Activated T-helper 17 cell treated with anti-CD3 and anti-CD28 coated beads, Interleukin-2, amount 50 U/mL, for 72 hours (primary cell): ENCODE data around the gene CDH22. TPM values are rescaled to one million over a fixed set of nuclear protein-coding genes. Genes with fewer than 3 reads are reported as not detected.

Source experiments
- ATAC-seq: fragments of 150-1000 bp; cut with Tn5 transposase; replicated peaks from 2 replicates; pipeline ENCODE4 v1.10.0; 2021; ENCODE audit warnings: mild to moderate bottlenecking, moderate library complexity
- H3K27ac Mint-ChIP-seq: one replicate; pipeline ENCODE4 v1.8.0; 2022; ENCODE audit warnings: mixed read lengths
- H3K27me3 Mint-ChIP-seq: one replicate; pipeline ENCODE4 v1.8.0; 2022; ENCODE audit warnings: mixed read lengths
- H3K36me3 Mint-ChIP-seq: one replicate; pipeline ENCODE4 v1.8.0; 2022; ENCODE audit warnings: low read depth, mild to moderate bottlenecking, mixed read lengths
- H3K4me1 Mint-ChIP-seq: one replicate; pipeline ENCODE4 v1.8.0; 2022; ENCODE audit warnings: mixed read lengths
- H3K4me3 Mint-ChIP-seq: one replicate; pipeline ENCODE4 v1.8.0; 2022; ENCODE audit warnings: mild to moderate bottlenecking, mixed read lengths
- H3K9me3 Mint-ChIP-seq: one replicate; pipeline ENCODE4 v1.8.0; 2022; ENCODE audit warnings: mixed read lengths
- total RNA-seq, 2 donors: library from RNA; stranded (reverse); gene quantifications; one replicate each; pipeline ENCODE4 v1.2.3, GENCODE V29; 2022

The CDH22 gene
- total RNA-seq, 2 donors from 2014 or later = not detected

DNA sequence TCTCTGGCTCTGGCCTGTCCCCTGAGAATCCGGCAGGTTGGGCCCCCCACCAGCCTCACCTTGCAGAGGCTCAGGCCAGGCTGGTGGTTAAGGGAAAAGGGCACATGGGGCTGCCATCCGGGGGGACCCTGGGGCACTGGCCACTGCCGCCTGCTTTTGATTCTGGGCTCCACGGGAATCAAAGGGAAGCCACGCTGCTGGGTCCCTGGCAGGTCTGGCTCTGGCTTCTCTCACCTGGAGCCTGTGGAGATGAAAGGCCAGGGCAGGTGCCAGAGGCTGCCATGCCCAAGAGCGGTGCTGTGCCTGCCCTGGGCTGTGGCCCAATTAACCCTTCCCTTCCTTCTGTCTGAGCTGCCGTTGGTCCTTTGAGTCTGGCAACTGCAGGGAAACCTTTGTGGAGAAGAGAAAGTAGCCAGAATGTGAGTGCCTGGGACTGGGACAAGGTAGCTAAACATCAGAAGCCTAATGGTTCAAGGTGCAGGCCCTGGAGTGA lies 9.4 kb upstream of the CDH22 start:
- H3K4me1 Mint-ChIP-seq = no peaks in the 10 kb centered on the region
- H3K27ac Mint-ChIP-seq = no peak overlapping the region
- peaks cover 49% of the 10 kb centered on the region for H3K27me3 Mint-ChIP-seq
- ATAC-seq = no peak
- H3K9me3 Mint-ChIP-seq = no peaks in the 10 kb centered on the region
- no peaks in the 10 kb centered on the region for H3K36me3 Mint-ChIP-seq
- no peak overlapping the region for H3K4me3 Mint-ChIP-seq

DNA sequence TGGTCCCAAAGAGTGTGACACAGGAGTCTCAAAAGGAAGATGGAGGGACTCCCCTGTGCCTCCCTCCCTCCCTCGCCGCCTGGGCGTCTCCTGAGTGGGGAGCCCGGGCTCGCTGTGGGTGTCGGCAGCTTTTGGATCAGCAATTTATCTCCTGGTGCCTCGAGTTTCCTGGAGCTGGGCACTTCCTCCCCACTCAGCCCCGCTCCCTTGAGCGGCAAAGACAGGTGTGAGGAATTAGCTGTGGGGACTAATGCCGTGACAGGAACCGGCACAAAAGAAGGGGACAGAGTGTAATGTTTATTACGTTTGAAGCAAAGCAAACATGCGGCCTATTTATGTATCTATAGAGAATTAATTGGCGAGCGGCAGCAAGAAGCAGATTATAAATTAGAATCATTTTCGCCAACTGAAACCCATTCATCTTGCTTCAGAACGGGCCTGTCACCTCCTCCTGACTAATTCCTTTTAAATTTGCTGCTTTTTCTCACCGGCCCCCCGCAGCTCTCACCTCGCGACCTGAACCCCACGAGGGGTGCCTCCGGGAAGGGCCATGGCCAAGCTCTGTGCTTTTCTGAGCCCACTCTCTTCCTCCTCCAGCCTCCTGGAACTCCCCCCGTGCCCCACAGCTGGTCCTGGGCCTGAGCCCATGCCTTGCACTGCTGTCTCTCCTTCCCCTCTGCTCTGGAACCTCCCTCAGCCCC lies 8.8 kb upstream of the CDH22 start:
- Mint-ChIP-seq H3K4me1 (peaks cover 1% of the 10 kb centered on the region), H3K9me3 (no peaks in the 10 kb centered on the region), H3K27ac (no peak overlapping the region), H3K4me3 (no peak overlapping the region), H3K36me3 (no peaks in the 10 kb centered on the region), H3K27me3 (peaks cover 46% of the 10 kb centered on the region)
- ATAC-seq = no peak

DNA sequence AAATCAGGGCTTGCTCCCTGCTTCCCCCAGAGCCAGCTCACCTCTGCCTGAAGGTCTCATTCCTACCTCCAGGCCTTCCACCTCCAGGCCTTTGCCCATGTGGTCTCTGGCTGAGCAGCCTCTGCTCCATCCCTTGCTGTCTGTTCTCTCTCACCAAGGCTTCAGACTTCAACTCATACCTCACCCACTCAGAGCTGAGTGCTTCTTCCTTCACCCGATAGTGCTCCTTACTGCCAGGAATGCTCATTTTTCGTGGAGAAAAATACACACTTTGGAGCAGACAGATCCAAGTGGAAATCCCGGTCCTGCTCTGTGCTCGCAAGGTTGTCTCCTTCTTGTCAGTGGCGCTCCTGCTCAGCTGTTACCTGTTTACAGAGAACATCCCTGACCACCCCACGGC lies 7.0 kb upstream of the CDH22 start:
- Mint-ChIP-seq H3K36me3 (no peaks in the 10 kb centered on the region), H3K27ac (no peak overlapping the region), H3K27me3 (peaks cover 59% of the 10 kb centered on the region), H3K9me3 (no peaks in the 10 kb centered on the region), H3K4me1 (peaks cover 6% of the 10 kb centered on the region), H3K4me3 (no peak overlapping the region)
- no peak for ATAC-seq

DNA sequence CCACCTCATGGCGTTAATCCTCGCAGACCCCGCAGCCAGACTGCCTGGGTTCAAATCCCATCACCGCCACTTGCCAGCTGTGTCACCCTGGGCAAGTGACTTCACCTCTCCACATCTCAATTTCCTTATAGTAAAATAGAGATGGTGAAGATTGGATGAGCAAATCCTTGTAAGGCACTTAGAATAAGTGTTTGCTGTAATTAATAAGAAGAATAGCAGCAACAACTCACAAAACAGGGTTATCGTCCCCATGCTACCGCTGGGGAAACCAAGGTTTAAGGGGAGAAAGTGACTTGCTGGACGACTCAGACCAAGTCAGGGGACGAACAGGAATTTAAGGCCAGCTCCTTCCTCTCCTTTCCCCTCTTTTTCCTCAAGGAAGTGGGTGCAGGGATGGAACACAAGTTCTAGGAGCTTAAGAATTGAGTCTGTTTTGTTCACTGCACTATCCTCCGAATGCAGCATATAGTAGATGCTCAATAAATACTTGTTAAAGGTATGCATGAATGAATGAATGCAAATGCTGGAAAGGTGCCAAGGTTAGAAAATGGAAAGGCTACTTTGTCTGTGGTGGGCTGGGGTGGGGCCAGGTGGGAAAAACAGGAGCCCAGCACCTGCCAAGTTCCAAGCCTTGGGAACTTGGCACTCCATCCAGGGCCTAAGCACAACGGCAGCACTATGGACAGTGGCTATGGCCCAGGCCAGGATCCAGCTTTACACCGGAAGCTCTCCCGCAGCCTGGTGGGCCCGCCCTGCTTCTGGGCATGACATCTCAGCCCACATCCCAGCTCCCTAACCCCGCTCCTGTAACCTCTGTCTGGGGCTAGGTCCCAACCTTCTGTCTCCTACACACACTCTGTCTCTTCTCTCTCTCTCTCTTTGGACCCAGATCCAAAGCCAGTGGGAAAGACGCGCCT lies 4.9 kb upstream of the CDH22 start:
- Mint-ChIP-seq H3K36me3 (no peaks in the 10 kb centered on the region), H3K4me1 (peaks cover 10% of the 10 kb centered on the region), H3K27me3 (peaks cover 65% of the 10 kb centered on the region), H3K27ac (no peak overlapping the region), H3K4me3 (no peak overlapping the region), H3K9me3 (no peaks in the 10 kb centered on the region)
- ATAC-seq = no peak

DNA sequence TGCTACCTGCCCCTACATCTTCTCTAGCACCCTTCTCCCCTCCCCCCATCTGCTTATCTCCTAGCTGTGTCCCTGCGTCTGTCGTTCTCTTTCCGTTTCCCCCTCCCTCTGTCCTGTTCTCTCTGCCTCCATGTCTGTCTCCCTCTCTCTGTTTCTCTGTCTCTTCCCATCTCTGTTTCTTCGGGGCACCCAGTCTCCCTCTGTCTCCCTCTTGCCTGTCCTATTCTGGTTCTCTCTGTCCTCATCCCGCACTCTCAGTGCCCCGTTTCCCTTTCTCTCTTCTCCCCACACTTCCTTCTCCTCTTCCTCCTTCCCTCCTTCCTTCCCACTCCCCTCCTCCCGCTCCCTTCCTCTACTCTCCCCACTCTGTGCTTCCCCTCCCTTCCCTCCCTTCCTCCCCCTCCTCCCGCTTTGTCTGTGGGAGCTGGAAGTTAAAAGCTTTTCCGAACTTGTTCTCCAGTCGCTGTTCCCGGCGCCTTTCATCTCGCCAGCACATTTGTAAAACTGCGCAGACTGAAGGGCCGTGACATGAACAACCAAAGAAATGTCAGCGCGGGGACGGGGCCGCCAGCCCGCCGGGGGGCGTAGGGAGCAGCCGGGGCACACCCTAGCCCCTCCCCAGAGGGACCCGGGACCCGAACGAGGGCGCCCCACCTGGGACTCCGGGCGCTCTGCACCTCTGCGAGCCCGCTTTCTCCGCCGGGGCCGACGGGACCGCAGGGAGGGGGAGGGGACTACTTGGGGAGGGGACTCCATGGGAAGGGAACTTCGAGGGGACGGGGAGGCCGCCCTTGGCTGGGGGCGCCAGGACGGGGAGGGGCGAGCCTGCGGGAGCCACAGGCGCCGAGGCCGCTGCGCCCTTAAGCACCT lies 4.0 kb upstream of the CDH22 start:
- H3K27ac Mint-ChIP-seq = no peak overlapping the region
- H3K4me1 Mint-ChIP-seq = peaks cover 10% of the 10 kb centered on the region
- ATAC-seq = no peak

DNA sequence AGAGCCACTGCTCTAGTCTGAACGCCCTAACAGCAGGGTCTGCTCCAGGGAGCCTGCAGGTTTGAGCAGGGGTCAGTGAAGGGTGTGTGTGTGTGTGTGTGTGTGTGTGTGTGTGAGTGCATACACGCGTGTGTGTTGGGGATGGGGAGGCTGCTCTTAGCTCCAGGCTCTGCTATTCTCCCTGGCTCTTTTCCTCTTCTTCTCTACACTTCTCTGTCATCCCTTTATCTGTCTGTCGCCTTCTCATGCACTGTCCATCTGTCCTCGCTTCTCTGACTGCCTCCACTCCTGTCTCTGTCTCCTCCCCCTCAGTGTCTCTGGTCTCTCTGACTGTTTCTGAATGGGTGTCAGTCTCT lies 3.4 kb upstream of the CDH22 start:
- Mint-ChIP-seq H3K36me3 (no peaks in the 10 kb centered on the region), H3K4me3 (peak overlapping the region; percentile 25), H3K27me3 (peaks cover 67% of the 10 kb centered on the region), H3K4me1 (peaks cover 10% of the 10 kb centered on the region), H3K9me3 (no peaks in the 10 kb centered on the region), H3K27ac (no peak overlapping the region)
- no peak for ATAC-seq

More for the DNA sequence above, 4.0 kb upstream of the CDH22 start:
- H3K27me3 Mint-ChIP-seq = peaks cover 65% of the 10 kb centered on the region
- H3K36me3 Mint-ChIP-seq = no peaks in the 10 kb centered on the region
- no peaks in the 10 kb centered on the region for H3K9me3 Mint-ChIP-seq
- peak overlapping the region; percentile 25 for H3K4me3 Mint-ChIP-seq

DNA sequence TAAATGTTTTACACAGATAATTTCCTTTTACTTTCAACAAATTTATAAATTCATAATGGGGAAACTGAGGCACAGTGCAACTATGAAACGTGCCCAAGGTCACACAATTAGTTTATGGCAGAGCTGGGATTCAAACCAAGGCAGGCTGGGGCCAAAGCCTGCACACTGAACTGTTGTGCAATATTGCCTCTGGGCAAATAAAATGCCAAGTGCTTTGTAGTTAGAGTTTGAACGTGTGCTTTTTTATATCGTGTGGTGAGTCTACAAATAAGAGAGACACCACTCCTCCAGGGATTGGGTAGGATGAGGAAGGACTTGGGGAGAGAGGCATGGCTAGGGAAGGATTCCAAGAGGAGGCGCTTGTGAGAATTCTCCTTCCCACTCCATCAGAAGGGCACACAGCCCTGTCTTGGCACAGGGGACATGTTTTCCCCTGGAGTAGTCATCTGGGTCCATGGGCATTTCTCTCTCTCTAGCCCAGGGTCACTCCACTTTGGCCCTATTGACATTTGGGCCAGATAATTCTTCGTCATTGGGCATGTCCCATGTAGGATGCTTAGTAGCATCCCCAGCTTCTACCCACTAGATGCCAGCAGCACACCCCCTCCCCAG lies 2.8 kb upstream of the CDH22 start:
- no peak overlapping the region for H3K27ac Mint-ChIP-seq
- H3K9me3 Mint-ChIP-seq = no peaks in the 10 kb centered on the region
- no peaks in the 10 kb centered on the region for H3K36me3 Mint-ChIP-seq
- no peak overlapping the region for H3K4me3 Mint-ChIP-seq
- H3K4me1 Mint-ChIP-seq = peaks cover 10% of the 10 kb centered on the region
- no peak for ATAC-seq
- H3K27me3 Mint-ChIP-seq = peaks cover 69% of the 10 kb centered on the region

DNA sequence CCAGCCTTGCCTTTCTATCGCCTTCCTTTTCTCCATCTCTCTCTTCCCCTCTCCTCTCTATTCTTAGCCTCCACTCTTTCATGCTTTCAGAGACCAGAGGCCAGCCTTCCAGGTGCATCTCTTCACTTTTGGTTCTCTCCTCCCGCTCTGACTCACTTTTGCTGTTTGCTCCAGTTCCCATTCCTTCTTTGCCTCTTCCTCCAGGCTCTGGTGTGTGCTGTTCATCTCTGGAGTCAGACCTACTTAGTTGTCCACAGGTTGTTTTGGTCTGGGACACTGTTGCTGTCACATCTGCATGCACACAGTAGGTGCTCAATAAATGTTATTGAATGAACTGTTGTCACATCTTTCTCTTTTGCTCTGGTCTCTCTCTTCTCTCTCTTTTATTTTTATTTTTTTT lies 1.6 kb upstream of the CDH22 start:
- Mint-ChIP-seq H3K4me1 (peaks cover 10% of the 10 kb centered on the region), H3K9me3 (no peaks in the 10 kb centered on the region), H3K27me3 (peaks cover 66% of the 10 kb centered on the region), H3K36me3 (no peaks in the 10 kb centered on the region), H3K27ac (no peak overlapping the region), H3K4me3 (peak overlapping the region; percentile 48)
- no peak for ATAC-seq

DNA sequence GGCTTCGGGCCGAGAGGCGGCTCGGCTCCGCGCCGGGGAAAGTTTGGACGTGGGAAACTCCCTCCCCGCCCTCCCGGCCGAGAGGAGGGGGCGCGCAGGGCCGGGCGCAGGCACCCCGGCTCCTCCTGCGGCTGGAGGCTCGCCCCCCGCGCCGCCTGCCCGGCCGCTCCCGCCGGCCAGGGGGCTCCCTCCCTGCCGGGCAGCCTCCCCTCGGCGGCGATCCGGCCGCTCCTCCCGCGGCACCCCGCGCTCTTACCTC lies 370 bp downstream of the CDH22 start:
- ATAC-seq = no peak
- Mint-ChIP-seq H3K36me3 (no peaks in the 10 kb centered on the region), H3K4me3 (no peak overlapping the region), H3K4me1 (peaks cover 10% of the 10 kb centered on the region), H3K9me3 (no peaks in the 10 kb centered on the region), H3K27ac (no peak overlapping the region), H3K27me3 (peaks cover 65% of the 10 kb centered on the region)

DNA sequence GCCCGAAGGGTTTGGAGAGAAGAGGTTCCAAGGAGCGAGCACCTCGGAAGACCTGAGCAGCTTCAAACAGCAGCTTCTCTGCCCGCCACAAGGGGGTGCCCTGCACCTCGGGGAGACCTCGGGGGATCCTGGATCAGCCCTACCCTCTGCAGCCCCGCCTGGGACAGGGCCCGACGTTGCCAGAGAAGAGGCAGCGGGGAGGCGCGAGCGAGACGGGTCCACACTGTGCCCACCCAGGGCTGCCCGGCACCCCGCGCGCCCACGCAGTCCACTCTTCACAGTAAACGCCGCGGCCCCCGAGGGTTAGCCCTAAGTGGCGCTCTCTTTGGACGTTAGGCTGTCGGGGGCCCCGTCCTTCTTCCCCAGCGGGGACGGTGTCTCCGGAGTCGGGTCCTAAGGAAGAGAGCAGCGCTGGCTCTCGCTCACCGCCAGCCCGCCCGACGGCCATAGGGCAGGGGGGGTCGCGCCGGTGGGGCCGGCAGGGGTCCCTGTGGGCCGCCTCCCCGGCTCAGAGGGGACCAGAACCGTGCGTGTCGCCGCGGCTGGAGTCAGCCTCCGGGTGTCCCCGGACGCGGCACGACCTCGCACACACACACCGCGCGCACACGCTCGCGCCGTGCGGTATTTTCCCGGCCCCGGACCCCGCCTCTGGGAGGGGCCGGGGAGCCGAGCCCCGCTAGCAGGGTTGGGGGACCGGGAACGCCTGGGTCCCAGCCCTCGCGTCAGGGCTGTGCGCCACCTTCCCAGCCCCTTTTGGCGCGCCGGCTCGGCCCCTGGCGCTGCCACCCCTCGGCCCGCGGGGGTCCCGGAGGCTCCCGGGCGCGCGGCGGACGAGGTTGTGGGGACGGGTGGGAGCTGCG lies 929 bp downstream of the CDH22 start:
- peak overlapping the region; percentile 36 for H3K4me3 Mint-ChIP-seq

DNA sequence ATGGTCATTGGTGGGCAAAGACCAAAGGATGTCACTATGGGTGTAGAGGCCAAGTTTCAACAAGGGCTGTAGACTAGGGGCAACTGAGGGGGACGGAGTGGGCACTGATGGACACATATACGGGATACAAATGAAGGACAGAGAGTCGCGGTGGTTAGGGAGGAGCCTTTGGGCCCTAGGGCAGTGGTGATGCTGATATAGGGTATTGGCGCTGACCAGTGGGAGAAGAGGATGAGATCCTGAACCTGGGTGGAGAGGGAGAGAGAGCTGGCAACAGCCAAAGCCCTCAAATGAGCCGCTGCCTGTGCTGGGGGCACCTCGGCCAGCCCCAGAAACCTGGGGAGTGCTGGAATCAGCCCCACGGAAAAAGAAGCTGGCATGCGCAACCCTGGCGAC lies 1.6 kb downstream of the CDH22 start:
- H3K4me3 Mint-ChIP-seq = peak overlapping the region; percentile 36
- no peak for ATAC-seq
- H3K36me3 Mint-ChIP-seq = no peaks in the 10 kb centered on the region
- peaks cover 58% of the 10 kb centered on the region for H3K27me3 Mint-ChIP-seq
- no peak overlapping the region for H3K27ac Mint-ChIP-seq
- peaks cover 5% of the 10 kb centered on the region for H3K4me1 Mint-ChIP-seq
- no peaks in the 10 kb centered on the region for H3K9me3 Mint-ChIP-seq

More for the DNA sequence above, 929 bp downstream of the CDH22 start:
- peaks cover 64% of the 10 kb centered on the region for H3K27me3 Mint-ChIP-seq
- no peaks in the 10 kb centered on the region for H3K36me3 Mint-ChIP-seq
- H3K9me3 Mint-ChIP-seq = no peaks in the 10 kb centered on the region
- ATAC-seq = peak; percentile 87
- peaks cover 10% of the 10 kb centered on the region for H3K4me1 Mint-ChIP-seq
- H3K27ac Mint-ChIP-seq = no peak overlapping the region

DNA sequence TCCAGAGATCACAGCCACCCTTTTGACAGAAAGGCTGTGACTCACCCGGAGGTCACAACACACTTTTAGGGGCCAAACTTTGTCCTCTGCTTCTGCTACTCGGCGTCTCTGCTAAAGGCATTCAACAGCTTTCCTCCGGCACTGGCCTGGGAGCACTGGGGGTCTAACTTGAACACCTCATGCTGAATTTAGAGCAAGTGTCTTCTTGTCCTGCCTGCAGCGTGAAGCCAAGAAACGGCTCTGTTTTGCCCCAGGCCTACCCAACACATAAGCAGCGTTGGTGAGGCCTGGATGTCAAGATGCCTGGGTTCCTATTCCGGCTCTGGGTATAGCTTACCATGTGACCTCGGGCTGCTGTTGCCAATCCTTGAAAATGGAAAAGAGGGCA lies 2.3 kb downstream of the CDH22 start:
- H3K27ac Mint-ChIP-seq = no peak overlapping the region
- H3K9me3 Mint-ChIP-seq = no peaks in the 10 kb centered on the region
- peak overlapping the region; percentile 36 for H3K4me3 Mint-ChIP-seq
- H3K36me3 Mint-ChIP-seq = no peaks in the 10 kb centered on the region
- peaks cover 54% of the 10 kb centered on the region for H3K27me3 Mint-ChIP-seq
- ATAC-seq = no peak
- H3K4me1 Mint-ChIP-seq = peaks cover 4% of the 10 kb centered on the region

DNA sequence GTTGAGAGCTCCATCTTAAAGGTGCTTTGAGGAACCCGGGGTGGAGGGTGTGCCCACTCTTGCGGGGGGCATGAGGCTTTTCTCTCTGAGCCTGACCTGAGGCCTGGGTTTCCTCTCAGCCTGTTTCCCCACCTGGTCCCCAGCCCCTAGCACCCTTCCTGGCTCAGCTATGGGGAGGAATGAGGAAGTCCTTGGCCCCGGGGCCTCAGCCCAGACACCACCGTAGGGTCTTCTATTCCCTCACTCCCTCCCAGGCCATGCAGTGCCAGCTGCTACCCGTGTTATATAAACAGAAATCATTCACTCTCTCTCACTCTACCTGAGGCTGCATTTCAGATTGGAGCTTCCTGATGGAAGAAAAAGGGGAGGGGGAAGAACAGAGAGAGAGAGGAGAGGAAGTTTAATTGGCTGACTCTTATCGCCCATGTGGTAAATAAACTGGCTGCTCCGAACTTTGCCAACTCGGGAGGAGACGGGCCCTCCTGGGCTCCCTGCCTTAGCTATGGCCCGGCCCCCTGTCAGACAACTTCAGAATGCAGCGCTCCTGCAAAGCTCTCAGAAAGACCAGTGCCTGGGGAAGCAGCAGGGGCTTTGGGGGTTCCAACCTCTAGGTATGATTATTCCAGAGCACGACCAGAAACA lies 2.8 kb downstream of the CDH22 start:
- H3K4me3 Mint-ChIP-seq = no peak overlapping the region
- H3K9me3 Mint-ChIP-seq = no peaks in the 10 kb centered on the region
- peaks cover 4% of the 10 kb centered on the region for H3K4me1 Mint-ChIP-seq
- peaks cover 49% of the 10 kb centered on the region for H3K27me3 Mint-ChIP-seq
- ATAC-seq = no peak
- H3K27ac Mint-ChIP-seq = no peak overlapping the region
- H3K36me3 Mint-ChIP-seq = no peaks in the 10 kb centered on the region
